ENCODE data around the gene RFK.
A peak's percentile ranks its signal among the peaks of the same experiment; 100 is the strongest.

Gene RFK

DNA sequence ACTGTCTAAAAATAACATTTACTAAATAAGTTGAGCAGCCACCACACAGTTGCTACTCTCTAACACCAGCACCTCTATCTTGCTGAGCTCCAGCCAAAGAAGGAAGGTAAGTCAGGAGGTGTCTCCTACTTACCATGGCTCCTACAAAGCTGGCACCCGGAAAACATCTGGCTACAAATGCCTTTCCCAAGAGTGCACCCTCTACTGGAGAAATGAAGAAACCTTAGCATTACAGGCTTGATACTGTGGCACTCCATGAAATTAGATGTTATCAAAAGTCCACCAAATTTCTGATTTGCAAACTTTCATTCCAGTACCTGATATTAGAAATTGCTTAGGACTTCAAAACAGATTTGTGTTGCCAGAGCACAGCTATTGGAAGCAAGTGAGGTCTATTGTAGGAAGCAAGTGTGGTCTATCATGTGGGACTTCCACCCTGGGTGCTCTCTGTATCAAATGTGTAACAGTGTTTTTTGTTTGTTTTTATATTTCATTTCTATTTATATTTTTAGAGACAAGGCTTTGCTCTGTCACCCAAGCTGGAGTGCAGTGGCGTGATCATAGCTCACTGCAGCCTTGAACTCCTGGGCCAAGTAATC lies 25.7 kb upstream of the RFK start:
- H3K4me3 ChIP-seq (ENCODE audit: control insufficient read depth, low read depth, low read length): no peak overlapping the region
- peak; percentile 41 for DNase-seq (ENCODE audit: low read depth)
- TF ChIP-seq, protein P1, sequence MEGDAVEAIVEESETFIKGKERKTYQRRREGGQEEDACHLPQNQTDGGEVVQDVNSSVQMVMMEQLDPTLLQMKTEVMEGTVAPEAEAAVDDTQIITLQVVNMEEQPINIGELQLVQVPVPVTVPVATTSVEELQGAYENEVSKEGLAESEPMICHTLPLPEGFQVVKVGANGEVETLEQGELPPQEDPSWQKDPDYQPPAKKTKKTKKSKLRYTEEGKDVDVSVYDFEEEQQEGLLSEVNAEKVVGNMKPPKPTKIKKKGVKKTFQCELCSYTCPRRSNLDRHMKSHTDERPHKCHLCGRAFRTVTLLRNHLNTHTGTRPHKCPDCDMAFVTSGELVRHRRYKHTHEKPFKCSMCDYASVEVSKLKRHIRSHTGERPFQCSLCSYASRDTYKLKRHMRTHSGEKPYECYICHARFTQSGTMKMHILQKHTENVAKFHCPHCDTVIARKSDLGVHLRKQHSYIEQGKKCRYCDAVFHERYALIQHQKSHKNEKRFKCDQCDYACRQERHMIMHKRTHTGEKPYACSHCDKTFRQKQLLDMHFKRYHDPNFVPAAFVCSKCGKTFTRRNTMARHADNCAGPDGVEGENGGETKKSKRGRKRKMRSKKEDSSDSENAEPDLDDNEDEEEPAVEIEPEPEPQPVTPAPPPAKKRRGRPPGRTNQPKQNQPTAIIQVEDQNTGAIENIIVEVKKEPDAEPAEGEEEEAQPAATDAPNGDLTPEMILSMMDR (conservative IDR thresholded peaks at IDR 0.05; ENCODE audit: control insufficient read depth, insufficient read depth, low read depth, low read length): peak; percentile 72

DNA sequence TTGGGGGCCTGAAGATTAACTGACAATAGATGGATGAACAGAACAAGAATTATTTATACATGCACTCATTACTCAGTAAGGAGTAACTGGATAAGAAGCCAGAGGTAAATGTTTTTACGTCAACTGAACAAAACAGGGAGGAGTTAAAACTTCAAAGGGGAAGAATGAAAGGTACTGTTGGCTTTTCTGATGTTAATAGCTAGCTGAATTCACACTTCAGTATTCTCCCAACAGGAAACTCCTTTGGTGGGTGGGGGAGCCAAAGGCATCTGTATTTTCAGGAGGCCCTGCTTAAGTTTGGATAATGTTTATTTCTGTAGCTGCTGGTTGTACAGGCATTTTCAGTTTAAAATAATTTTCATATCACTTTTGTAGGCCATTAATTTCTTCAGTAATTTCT lies 23.2 kb upstream of the RFK start:
- DNase-seq (ENCODE audit: low read depth): no peak
- H3K4me3 ChIP-seq (ENCODE audit: control insufficient read depth, low read depth, low read length): no peak overlapping the region
- TF ChIP-seq, protein P1 (conservative IDR thresholded peaks at IDR 0.05; ENCODE audit: control insufficient read depth, insufficient read depth, low read depth, low read length): no peak

DNA sequence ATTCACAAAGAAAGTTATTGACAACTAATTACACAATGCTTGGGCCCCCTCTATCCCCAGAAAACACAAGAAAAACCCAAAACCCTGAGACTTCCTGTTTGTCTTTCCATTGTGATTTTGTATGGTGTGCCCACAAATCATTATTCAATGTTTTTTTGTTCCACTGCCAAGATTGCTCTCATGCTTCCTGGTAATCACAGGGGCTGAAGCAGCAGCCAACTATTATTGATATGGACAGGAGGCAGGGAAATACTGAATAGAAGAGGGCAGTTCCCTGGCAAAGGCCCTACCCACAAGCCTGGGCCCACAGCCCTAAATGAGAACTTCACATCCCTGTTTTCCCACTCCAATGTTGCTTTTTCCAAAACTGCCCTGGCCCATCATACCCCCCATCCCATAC lies 21.5 kb upstream of the RFK start:
- TF ChIP-seq, protein P1 (conservative IDR thresholded peaks at IDR 0.05; ENCODE audit: control insufficient read depth, insufficient read depth, low read depth, low read length): no peak
- H3K4me3 ChIP-seq (ENCODE audit: control insufficient read depth, low read depth, low read length): no peak overlapping the region
- DNase-seq (ENCODE audit: low read depth): peak; percentile 50

DNA sequence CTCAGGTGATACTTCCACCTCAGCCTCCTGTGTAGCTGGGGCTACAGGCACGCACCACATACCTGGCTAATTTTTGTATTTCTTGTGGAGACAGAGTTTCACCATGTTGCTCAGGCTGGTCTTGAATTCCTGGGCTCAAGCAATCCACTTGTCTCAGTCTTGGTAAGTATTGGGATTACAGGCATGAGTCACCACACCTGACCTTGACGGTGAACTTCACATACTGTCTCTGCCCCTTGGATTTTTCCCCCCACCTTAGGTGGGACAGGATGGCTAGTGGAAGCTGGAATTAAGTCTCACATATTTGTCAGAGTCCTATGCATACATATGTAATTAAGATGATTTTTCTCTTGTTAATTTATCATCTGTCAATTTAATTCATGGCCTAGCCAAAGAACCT lies 20.9 kb upstream of the RFK start:
- H3K4me3 ChIP-seq (ENCODE audit: control insufficient read depth, low read depth, low read length): no peak overlapping the region
- TF ChIP-seq, protein P1 (conservative IDR thresholded peaks at IDR 0.05; ENCODE audit: control insufficient read depth, insufficient read depth, low read depth, low read length): no peak
- DNase-seq (ENCODE audit: low read depth): no peak

DNA sequence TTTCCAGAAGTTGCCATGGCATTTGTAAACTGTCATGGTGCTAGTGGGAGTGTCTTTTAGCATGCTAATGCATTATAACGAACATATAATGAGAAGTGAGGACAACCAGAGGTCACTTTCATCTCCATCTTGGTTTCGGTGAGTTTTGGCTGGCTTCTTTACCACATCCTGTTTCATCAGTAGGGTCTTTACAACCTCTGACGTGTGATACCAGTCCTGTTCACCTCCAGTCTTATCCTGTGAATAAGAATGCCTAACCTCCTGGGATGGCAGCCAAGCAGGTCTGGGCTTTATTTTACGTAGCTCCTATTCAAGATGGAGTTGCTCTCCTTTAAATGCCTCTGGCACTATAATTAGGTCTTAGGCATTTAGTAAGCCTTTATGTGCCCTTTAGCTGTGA lies 20.4 kb upstream of the RFK start:
- DNase-seq (ENCODE audit: low read depth): peak; percentile 70
- TF ChIP-seq, protein P1 (conservative IDR thresholded peaks at IDR 0.05; ENCODE audit: control insufficient read depth, insufficient read depth, low read depth, low read length): no peak
- no peak overlapping the region for H3K4me3 ChIP-seq (ENCODE audit: control insufficient read depth, low read depth, low read length)

DNA sequence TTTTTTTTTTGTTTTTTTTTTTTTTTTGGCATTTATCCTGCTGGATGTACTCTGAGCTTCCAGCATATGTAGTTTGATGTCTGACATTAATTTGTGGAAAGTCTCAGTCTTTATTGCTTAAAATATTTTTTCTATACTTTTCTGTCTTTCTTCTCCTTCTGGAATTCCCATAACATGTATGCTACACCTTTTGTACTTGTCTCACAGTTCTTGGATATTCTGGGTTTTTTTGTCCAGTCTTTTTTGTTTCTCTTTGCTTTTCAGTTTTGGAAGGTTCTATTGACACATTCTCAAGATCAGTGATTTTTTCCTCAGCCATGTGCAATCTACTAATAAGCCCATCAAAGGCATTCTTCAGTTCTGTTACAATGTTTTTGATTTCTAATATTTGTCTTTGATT lies 19.4 kb upstream of the RFK start:
- H3K4me3 ChIP-seq (ENCODE audit: control insufficient read depth, low read depth, low read length): no peak overlapping the region
- DNase-seq (ENCODE audit: low read depth): no peak
- TF ChIP-seq, protein P1 (conservative IDR thresholded peaks at IDR 0.05; ENCODE audit: control insufficient read depth, insufficient read depth, low read depth, low read length): no peak

DNA sequence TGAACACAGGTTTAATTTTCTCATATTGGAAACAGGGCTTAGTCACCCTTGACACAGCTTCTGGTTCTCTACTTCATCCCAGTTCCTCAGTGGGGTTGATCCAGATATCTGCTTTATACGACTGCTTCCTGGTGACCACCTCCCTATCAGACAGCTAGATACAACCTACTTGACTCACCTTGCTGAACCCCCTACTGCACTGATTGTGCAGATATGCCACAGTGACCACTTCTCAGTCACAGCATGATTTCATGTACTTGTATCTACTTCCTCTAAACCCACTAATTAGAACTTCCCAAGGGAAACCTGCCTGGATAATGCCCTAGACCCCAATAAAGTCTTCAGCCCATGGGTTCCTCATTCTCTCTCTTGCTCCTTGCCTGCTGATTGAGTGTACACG lies 18.4 kb upstream of the RFK start:
- no peak overlapping the region for H3K4me3 ChIP-seq (ENCODE audit: control insufficient read depth, low read depth, low read length)
- DNase-seq (ENCODE audit: low read depth): no peak
- TF ChIP-seq, protein P1 (conservative IDR thresholded peaks at IDR 0.05; ENCODE audit: control insufficient read depth, insufficient read depth, low read depth, low read length): no peak

Data from fibroblast of mammary gland (primary cell).